Heart left ventricle (tissue), 13 donors: Measurements from ENCODE around the gene APOBEC2.

Experiments used
- POLR2A ChIP-seq, 2 donors: fragments of 450-650 bp; IDR thresholded peaks; one replicate each; pipeline ENCODE4 v1.6.1; 2017; ENCODE audit warnings: antibody characterized with exemption in 2 of 2, mild to moderate bottlenecking in 2 of 2, moderate library complexity in 2 of 2
- TF ChIP-seq, protein P1 (sequence below), 12 donors: fragments of 200-600 bp; sonication (generic) in 4 of 12; IDR thresholded peaks; one replicate each; pipeline versions ENCODE4 v1.5.0 to v1.8.0; 2018 to 2022; ENCODE audit warnings: antibody characterized with exemption in 12 of 12, mild to moderate bottlenecking in 5 of 12
- donor health status: ischemic (EF 13 %, LVEDD 7.1; RV severe dilation, severe dysfunction).
- donor health status: DM: no; HTN: yes; CAD: no.
- donor health status: DM: no; HTN: no; CAD: no.
- donor health status: ischemic (EF 25% LVEDD 6.9; RV normal size, moderate dysfunction).
- donor health status: ischemic (EF 25% LVEDD 5.7; RV mildly dilated, moderate dysfunction).
- donor health status: ischemic (EF 35%, LVEDD 5.7; RV mildly dilated, moderate dysfunction).
- donor health status: nonischemic (EF 11% LVEDD 7.7; RV severe dilation, severe dysfunction).
- donor health status: DM: yes; HTN: yes; CAD: no.
- donor health status: PGD.
- donor health status: ischemic (EF 29% LVEDD 5.4; RV normal size, mild dysfunction).
- donor health status: nonischemic (EF 23%, LVEDD 6.1; RV moderate dilation, normal function).

GRCh38 chr6:41061196-41061726 is 8.3 kb downstream of the APOBEC2 start:
- TF ChIP-seq, protein P1, sequence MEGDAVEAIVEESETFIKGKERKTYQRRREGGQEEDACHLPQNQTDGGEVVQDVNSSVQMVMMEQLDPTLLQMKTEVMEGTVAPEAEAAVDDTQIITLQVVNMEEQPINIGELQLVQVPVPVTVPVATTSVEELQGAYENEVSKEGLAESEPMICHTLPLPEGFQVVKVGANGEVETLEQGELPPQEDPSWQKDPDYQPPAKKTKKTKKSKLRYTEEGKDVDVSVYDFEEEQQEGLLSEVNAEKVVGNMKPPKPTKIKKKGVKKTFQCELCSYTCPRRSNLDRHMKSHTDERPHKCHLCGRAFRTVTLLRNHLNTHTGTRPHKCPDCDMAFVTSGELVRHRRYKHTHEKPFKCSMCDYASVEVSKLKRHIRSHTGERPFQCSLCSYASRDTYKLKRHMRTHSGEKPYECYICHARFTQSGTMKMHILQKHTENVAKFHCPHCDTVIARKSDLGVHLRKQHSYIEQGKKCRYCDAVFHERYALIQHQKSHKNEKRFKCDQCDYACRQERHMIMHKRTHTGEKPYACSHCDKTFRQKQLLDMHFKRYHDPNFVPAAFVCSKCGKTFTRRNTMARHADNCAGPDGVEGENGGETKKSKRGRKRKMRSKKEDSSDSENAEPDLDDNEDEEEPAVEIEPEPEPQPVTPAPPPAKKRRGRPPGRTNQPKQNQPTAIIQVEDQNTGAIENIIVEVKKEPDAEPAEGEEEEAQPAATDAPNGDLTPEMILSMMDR (IDR thresholded peaks at IDR 0.05) = no peak
- no peak for TF ChIP-seq POLR2A (IDR thresholded peaks at IDR 0.05)
